Measurements from ENCODE around the gene AVPI1.
"Not testable (repeated sequence)": the region's sequence is repeated elsewhere in the genome, so short reads cannot be mapped to it uniquely, and the experiment has no call there.

The AVPI1 gene

GRCh38 chr10:97640174-97640867 is 46.7 kb downstream of the AVPI1 start, which contains the start of gene PI4K2A:
Gene PI4K2A, plus strand, starts transcription at chr10:97640671. Its CDS starts 72 bp downstream, at chr10:97640743.
- peak; percentile 96 to 98 (median 97) for DNase-seq

- not testable (repeated sequence) for DNase-seq
Measured at GRCh38 chr10:97639090-97639489, 48.0 kb downstream of the AVPI1 start.

GRCh38 chr10:97635577-97635976 is 51.5 kb downstream of the AVPI1 start:
- no peak for DNase-seq

- no peak for DNase-seq
Measured at GRCh38 chr10:97633921-97634320, 53.1 kb downstream of the AVPI1 start.

- DNase-seq, result peak; percentile 79 to 87 (median 80)
Measured at GRCh38 chr10:97632949-97633884, 53.8 kb downstream of the AVPI1 start, which contains the start of gene MORN4. Gene MORN4, minus strand, starts transcription at chr10:97633500. Its CDS starts 13,847 bp downstream, at chr10:97619653.

- no peak for DNase-seq
Measured at GRCh38 chr10:97631098-97631497, 55.9 kb downstream of the AVPI1 start.

- DNase-seq, result no peak
Measured at GRCh38 chr10:97629289-97629688, 57.8 kb downstream of the AVPI1 start.

GRCh38 chr10:97628228-97628627 is 58.8 kb downstream of the AVPI1 start:
- DNase-seq, result no peak

GRCh38 chr10:97627731-97628130 is 59.3 kb downstream of the AVPI1 start:
- no peak for DNase-seq

Data from activated CD4-positive, CD25-positive, alpha-beta regulatory T cell (primary cell).